ENCODE data around the gene C12orf57.
A peak's percentile ranks its signal among the peaks of the same experiment; 100 is the strongest.

C12orf57 gene

DNA sequence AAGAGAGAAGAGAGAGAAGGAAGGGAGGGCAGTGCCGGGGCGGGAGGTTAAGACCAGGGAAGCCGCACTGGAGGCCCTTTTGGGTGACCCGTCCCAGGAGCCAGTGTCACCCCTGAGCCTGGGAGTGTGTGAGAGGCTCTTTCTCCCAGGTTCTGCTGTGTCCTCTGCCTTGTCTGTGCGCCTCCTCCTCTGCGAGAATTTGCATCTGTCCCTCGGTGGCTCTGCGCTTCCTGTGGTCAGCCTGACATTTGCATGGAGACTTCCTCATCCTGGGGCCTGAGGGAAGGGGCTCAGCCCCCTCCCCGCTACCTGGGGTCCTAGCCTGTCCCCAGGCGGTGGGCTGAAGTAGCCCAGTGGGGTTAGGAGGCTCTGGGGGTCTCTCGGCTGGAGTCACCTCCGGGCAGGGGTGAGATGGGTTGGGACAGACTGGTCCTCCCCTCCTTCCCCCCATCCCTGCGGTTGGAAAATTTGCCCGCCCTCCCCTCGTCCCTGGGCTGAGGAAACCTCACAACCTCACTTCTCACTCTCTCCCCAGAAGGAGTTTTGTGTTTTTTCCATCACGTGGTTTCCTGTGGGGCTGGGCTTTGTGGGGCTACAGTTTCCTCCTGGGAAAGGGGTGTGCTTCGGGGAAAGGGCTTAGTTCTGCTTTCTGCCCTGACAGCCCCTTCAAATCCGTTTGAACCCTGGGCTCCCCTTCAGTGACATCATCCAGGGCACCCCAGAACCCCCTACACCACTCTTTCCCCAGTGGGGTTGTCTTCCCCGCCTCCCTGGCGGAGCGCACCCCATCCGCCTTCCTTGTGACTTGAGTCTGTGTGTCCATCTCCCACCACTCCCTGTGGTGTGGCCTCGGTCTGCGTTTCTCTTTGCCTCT lies 9.9 kb downstream of the C12orf57 start:
- DNase-seq (ENCODE audit: low read depth in 2 of 2): peak; percentile 83 to 93

DNA sequence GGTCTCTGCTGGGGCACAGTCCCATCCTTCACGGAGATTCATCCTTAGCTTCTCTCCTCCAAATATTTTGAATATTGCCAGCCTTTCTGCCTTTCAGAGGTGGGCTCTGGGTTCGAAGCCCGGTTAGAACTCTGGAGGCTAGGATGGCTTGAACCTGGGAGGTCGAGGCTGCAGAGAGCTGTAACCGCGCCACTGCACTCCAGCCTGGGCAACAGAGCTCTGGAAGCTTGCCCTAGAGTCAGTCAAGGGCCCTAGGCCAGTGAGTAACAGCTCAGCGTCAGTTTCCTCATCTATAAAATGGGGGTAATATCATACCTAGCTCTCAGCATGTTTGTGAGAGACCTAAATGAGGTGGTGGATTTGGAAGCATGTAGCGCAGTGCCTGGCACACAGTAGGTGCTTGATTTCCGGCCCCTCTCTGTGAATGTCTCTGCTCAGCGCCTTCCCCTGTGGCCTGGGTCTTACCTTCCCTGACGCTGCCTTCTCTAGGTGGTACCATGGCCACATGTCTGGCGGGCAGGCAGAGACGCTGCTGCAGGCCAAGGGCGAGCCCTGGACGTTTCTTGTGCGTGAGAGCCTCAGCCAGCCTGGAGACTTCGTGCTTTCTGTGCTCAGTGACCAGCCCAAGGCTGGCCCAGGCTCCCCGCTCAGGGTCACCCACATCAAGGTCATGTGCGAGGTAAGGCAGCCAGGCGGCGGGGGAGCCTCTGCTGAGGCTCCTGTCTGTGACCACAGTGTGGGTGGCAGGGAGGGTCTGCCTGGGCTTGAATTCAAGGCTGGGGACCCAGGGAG lies 10.7 kb downstream of the C12orf57 start:
- DNase-seq (ENCODE audit: low read depth in 2 of 2): no peak

DNA sequence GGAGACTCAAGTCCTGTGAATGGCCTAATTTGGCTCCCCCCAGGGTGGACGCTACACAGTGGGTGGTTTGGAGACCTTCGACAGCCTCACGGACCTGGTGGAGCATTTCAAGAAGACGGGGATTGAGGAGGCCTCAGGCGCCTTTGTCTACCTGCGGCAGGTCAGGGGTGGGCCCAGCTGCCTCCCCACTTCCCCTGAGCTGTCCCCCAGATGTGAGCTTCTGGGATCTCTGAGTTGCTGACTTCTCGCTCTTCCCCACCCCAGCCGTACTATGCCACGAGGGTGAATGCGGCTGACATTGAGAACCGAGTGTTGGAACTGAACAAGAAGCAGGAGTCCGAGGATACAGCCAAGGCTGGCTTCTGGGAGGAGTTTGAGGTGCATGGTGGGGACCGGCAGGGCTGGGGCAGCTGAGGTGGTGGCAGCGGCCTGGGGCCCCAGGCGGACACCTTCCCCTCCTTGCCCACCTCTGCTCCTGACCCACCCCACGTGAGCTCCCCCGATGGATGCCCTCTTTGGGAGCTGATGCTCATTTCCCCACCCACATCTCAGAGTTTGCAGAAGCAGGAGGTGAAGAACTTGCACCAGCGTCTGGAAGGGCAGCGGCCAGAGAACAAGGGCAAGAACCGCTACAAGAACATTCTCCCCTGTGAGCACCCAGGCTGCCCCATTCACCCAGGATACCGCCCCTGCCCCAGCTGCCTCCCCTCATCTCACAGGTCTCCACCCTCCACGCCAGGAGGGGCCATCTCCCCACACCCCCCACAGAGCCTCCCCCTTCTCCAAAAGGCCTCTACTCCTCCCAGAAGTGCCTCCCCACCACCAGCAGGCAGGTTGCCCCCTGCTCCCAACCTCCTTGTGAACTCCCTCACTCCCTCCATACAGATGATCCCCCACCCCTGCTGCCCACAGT lies 11.5 kb downstream of the C12orf57 start:
- DNase-seq (ENCODE audit: low read depth in 2 of 2): no peak

DNA sequence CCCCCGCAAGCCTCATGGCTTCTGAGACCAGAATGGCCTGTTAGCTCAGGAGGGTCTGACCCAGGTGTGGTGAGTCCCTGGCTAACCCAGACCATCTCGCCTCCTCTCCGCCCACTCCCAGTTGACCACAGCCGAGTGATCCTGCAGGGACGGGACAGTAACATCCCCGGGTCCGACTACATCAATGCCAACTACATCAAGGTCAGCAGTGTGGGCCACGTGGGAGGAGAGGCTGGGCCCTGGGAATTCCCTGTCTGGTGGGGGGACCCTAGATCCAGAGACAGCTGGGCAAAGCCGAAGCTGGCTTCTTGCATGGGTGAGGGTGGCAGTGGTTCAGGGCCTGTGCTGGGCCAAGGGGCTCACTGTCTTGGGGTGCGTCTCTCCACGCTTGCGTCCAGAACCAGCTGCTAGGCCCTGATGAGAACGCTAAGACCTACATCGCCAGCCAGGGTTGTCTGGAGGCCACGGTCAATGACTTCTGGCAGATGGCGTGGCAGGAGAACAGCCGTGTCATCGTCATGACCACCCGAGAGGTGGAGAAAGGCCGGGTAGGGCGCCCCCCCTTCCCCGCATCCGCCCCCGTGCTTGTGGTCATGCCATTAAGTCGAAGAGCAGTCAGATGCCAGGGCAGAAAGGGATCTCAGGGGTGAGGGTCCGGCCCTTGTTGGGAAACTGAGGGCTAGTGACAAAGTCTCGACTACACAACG lies 12.4 kb downstream of the C12orf57 start:
- DNase-seq (ENCODE audit: low read depth in 2 of 2): no peak

DNA sequence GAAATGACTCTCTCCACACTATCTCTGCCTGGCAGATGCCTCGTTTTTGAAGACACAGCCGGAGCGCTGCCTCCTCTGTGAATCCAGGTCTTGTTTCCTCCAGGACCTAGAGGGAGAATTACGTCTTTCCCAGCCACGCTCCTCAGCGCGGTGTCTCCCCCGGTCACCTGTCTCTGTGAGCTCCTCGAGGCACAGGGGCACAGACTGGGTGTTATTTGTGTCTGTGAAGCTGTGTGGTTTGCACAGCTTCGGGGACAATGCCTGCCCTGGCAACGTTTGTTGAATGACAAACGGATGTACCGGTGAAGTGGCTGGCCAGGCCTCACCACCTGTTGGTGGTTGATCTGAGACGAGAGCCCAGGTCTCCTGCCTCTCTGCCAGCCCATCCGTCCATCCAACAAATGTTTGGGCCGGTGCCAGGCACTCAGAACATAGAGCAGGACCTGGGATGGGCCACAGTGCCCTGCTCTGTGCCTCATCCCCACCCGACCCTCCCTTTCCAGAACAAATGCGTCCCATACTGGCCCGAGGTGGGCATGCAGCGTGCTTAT lies 13.4 kb downstream of the C12orf57 start:
- no peak for DNase-seq (ENCODE audit: low read depth in 2 of 2)

DNA sequence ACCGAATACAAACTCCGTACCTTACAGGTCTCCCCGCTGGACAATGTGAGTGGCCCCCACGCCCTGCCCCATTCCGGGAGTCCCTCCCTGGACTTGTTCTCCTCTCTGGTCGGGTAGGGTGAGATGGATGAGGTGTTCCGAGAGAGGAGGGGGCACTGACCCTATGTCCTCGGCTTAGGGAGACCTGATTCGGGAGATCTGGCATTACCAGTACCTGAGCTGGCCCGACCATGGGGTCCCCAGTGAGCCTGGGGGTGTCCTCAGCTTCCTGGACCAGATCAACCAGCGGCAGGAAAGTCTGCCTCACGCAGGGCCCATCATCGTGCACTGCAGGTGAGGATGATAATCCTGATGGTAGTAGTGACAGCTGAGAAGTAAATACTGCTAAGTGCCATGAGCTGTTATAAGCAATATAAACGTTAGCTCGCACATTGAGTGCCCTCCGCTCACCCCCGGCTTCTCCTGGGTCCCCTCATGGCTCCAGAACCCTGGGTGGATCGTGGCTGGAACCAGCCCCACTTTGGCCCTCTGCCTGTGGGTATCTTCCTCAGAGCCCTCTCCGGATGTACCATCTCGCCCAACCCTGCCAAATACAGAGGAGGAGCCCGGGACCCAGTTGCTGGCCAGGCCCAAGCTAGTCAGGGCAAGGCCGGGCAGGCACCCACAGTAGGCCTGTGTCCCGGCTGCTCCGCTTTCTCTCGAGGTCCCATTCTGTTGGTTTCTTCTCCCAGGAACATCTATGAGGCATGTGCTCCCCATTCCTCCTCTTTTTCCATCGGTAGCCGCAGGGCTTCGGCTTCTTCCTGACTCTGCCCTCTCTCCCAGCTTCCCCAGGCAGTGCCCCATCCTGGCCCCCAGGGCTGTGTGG lies 14.2 kb downstream of the C12orf57 start:
- DNase-seq (ENCODE audit: low read depth in 2 of 2): no peak

DNA sequence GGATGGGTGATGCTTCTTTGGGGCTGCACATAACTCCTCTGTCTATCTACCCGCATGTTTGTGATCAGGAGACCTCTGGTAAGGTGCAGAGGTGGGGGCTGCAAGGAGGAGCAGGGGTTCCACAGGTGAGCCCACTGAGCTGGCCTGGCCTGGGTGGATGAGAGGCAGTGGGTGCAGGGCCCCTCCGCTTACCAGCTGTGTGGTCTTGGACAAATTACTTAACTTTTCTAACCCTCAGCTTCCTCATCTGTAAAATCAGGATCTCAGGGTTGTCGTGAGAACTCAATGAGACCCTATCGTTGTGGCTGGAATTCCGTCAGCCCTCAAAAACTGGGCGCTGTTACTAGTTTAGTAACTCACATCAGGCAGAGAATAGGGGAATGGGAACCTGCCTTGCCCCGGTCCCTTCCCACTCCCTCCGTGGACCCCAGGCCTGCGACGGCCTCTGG lies 14.8 kb downstream of the C12orf57 start:
- no peak for DNase-seq (ENCODE audit: low read depth in 2 of 2)

DNA sequence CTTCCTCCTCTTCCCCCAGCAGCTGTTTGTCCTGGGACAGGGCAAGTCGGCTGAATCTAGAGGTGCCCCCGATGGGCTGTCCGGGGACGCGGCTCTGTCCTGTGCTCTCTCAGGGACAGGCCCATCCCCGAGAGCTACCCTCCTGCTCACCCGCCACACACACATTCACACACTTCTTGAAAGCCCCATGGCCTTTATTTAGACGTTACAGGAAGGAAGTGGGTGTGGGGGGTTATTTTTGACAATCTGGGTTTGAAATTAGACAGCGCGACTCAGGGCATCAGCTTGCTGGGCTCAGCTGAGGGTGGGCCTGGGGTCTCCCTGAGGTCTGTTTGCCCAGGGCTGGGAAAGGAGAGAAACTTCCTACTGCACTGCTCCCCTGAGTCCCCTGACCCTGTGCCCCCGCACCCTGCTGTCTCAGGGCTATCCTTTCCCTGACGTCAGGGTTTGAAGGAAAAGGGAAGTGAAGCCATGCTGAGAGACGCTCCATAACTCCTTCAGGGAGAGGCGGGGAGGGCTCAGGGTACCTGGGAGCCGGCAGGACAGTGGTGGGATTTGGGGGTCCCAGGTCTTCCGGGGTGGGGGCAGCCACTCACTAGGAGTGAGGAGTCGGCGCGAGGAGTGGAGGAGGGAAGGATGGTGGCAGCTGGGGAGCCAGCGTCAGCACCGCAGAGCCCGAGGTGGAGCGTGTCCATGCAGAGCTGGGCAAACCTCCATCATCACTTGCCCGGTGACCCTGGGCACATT lies 15.4 kb downstream of the C12orf57 start:
- DNase-seq (ENCODE audit: low read depth in 2 of 2): peak; percentile 63 to 66

DNA sequence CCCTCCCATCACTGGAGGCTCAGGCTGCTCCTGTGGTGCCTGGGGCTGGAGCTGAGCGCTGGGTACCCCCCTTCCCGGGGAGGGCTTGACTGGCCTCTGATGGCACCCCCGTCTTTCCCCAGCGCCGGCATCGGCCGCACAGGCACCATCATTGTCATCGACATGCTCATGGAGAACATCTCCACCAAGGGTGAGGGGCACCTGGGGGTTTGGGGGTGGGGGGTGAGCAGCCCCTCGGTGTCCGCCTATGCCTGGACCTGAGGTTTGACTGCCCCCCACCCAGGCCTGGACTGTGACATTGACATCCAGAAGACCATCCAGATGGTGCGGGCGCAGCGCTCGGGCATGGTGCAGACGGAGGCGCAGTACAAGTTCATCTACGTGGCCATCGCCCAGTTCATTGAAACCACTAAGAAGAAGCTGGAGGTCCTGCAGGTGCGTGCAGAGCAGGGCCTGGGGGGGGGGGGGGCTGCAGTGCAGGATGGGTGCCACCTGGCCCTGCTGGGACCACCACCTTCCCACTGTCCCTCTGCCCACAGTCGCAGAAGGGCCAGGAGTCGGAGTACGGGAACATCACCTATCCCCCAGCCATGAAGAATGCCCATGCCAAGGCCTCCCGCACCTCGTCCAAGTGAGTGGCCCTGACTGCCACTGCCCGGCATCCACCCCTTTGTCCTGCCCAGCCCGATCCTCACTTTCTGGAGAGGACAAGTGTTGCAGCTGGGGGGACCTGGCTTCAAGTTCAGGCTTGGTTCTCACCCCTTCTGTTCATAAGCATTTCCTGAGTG lies 16.2 kb downstream of the C12orf57 start:
- no peak for DNase-seq (ENCODE audit: low read depth in 2 of 2)

DNA sequence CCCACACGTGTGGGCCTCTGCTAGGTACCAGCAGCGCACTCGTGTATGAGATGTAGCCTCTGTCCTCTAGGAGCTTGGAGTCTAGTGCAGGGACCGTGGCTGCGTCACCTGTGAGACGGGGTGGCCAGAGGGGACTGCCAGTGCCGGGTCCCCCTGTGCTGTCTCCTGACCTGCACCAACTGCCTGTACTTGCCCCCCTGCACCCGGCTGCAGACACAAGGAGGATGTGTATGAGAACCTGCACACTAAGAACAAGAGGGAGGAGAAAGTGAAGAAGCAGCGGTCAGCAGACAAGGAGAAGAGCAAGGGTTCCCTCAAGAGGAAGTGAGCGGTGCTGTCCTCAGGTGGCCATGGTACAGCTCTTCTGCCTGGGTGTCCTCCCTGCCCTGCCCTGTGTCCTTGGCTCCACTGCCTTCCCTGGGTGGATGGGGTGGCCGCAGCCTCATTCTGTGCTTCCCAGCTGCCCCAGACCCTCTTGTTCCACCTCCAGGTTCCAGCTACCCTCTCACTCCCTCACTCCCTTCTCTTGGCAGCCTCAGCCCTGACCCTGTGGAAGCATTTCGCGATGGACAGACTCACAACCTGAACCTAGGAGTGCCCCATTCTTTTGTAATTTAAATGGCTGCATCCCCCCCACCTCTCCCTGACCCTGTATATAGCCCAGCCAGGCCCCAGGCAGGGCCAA lies 16.9 kb downstream of the C12orf57 start:
- no peak for DNase-seq (ENCODE audit: low read depth in 2 of 2)

DNA sequence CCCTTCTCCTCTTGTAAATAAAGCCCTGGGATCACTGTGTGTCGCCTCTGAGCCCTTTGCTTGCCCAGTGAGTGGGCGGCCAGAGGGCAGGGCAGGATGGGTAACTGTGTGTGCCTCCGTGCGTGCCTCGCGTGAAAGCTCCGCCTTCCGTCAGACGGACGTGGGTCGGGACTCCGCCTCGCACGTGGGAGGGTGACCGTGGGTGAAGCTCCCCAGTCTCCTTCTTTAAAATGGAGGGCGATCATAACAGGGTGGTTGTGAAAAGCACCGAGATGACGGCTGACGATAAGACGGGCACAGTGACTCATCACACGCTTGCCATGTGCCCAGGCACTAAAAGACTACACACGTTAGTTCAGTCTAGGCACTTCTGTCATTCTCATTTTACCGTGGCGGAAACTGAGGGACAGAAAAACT lies 17.5 kb downstream of the C12orf57 start:
- DNase-seq (ENCODE audit: low read depth in 2 of 2): peak; percentile 97

DNA sequence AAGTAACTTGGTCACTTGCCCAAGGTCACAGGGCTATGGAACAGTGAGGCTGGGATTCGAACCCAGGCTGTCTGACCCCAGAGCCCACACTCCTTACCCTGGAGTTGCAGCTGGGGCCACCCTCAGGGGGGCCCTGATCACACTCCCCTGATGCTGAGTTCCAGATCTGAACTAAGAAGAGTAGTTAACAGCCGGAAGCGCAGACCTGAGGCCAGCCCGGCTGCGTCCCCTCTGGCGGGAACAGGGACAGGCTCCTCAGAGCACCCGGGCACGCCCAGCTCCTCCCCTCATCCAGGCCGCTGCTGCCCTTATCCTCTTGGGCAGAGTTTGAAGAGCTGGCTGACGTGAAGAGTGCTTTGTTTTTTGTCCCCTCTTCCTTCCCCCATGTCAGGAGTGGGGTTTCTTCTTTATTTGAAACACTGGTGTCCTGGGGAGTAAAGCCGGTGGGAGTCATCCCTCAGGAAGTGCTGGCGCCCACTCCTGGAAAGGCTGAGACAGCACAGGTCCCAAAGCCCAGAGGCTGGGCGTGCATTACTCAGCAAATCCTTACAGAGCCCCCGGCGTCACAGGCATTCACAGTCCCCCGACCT lies 18.0 kb downstream of the C12orf57 start:
- DNase-seq (ENCODE audit: low read depth in 2 of 2): peak in 1 of 2 donors; percentile 49

DNA sequence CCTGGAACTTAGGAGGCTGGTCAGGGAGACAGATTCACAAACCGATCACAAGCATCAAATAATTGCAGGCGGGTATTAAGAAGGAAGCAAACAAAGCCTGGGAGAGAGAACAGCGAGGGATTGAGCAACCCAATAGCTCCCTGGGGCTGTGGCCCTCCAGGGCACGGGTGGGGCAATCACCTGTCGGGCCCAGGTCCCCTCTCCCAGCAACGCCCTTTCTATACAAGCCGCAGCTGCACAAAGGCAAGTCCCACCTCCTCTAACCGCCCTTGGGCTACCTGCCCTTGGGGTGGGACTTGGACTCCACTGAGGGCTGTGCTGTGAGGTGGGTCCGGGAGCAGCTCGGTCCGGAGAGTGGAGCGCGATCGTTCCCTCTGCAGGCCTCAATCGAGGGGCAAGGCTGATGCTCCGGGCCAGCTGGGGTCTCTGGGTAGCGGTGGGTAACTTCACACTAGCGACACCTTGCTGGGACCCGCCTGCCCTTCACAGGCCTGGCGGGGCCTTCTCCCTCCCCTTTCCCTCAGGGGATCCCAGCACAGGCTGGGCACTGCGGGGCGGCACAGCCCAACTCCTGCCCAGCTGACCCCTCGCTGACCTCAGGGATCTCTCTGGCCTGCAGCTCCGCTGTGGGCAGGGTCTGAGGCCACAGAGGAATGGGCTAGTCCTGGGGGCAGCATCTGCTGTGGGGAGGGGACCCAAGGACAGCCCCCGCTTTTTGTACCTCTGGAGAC lies 18.6 kb downstream of the C12orf57 start:
- no peak for DNase-seq (ENCODE audit: low read depth in 2 of 2)

DNA sequence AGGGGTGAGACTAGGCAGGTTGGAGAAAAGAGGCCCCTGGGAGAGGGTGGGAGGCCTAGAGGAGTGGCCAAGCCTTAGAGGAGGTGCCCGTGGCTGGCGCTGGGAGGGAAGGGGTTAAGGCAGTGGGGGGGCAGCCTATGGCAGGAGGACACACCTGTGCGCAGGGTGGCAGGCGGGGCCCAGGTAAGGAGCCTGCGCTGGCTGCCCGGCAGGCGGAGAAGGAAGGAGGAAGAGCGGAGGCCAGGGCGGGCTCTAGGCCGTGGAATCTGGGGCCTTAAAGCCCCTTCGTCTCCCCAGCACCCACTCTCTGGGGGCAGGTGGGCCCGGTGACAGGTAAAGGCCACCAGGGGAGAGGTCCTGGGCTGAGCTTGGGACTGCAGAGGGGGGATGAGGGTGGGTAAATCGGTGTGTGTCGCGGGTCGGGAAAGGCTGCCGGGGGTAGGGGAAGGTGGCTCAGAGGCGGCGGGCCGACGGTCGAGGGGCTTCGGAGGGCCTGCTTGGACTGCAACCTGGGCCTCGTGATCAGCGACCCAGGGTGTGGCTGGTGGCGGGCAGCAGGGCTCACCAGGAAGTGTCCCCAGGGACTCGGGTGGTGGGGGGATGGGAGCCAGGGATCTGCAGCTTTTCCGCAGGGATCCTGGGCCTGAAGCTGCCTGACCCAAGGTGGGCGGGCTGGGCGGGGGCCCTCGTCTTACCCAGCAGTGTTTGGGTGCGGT lies 19.4 kb downstream of the C12orf57 start:
- DNase-seq (ENCODE audit: low read depth in 2 of 2): no peak

DNA sequence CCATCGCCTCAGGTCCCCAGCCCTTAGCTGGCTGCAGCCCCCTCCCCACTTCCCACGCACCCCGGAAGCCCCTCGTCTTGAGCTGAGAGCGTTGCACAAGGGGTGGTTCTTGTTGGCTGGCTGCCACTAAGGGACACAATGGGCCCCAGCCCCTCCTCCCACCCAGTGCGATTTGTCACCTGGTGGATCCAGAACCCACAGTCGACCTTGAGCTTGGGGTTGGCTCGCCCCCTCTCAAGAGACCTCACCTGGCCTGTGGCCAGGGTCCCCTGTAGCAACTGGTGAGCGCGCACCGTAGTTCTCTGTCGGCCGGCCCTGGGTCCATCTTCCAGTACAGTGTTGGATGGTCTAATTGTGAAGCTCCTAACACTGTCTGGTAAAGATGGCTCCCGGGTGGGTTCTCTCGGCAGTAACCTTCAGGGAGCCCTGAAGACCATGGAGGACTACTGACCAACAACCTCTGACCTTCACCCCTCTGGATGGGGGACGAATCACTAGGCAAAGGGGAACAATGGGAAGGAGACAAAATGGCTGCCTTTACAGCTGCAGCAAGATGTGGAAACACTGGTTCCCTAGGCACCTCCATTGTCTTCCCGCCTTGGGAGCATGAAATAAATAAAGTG lies 20.1 kb downstream of the C12orf57 start:
- no peak for DNase-seq (ENCODE audit: low read depth in 2 of 2)
